Measurements from ENCODE around the gene CCNL1.

Gene CCNL1

GRCh38 chr3:157142315-157142714 is 17.6 kb downstream of the CCNL1 start:
- no peak for DNase-seq

- no peak for DNase-seq
Measured at GRCh38 chr3:157139938-157140534, 19.9 kb downstream of the CCNL1 start.

- DNase-seq = no peak
Measured at GRCh38 chr3:157136647-157137387, 23.1 kb downstream of the CCNL1 start.

GRCh38 chr3:157135671-157136396 is 24.1 kb downstream of the CCNL1 start:
- no peak for DNase-seq

GRCh38 chr3:157134620-157135191 is 25.2 kb downstream of the CCNL1 start:
- no peak for DNase-seq

- DNase-seq = no peak
Measured at GRCh38 chr3:157133434-157134320, 26.3 kb downstream of the CCNL1 start.

GRCh38 chr3:157132936-157133335 is 27.0 kb downstream of the CCNL1 start:
- DNase-seq = no peak

- DNase-seq = no peak
Measured at GRCh38 chr3:157132341-157132740, 27.6 kb downstream of the CCNL1 start.

- DNase-seq = no peak
Measured at GRCh38 chr3:157131861-157132260, 28.1 kb downstream of the CCNL1 start.

GRCh38 chr3:157130467-157131251 is 29.3 kb downstream of the CCNL1 start:
- peak; percentile 35 for DNase-seq

- no peak for DNase-seq
Measured at GRCh38 chr3:157129803-157130466, 30.0 kb downstream of the CCNL1 start.

GRCh38 chr3:157128771-157129681 is 30.9 kb downstream of the CCNL1 start:
- DNase-seq = no peak

- no peak for DNase-seq
Measured at GRCh38 chr3:157127831-157128767, 31.8 kb downstream of the CCNL1 start.

- no peak for DNase-seq
Measured at GRCh38 chr3:157127268-157127667, 32.7 kb downstream of the CCNL1 start.

- no peak for DNase-seq
Measured at GRCh38 chr3:157126365-157126764, 33.6 kb downstream of the CCNL1 start.

GRCh38 chr3:157125101-157125500 is 34.8 kb downstream of the CCNL1 start:
- DNase-seq = no peak

GRCh38 chr3:157123621-157124020 is 36.3 kb downstream of the CCNL1 start:
- no peak for DNase-seq

- DNase-seq = no peak
Measured at GRCh38 chr3:157122832-157123427, 37.0 kb downstream of the CCNL1 start.

Measured in NCI-H1048 (cell line).